SK-N-MC (cell line): Measurements from ENCODE around the gene MAGI3.
"Not testable (repeated sequence)": the region's sequence is repeated elsewhere in the genome, so short reads cannot be mapped to it uniquely, and the experiment has no call there.

Experiments used
- DNase-seq: peaks from one replicate; pipeline ENCODE4 v3.0.0-alpha.2; 2011; ENCODE audit warnings: low read depth, low spot score
- H3K27ac ChIP-seq: fragments of 200-600 bp; sonication (generic); 2 replicates; pipeline ENCODE4 v1.5.1; 2016; ENCODE audit warnings: mixed run types
- H3K36me3 ChIP-seq: fragments of 200-600 bp; sonication (generic); 2 replicates; pipeline ENCODE4 v1.6.1; 2017; ENCODE audit warnings: antibody characterized with exemption, low read length, mixed read lengths; ENCODE audit not compliant: insufficient read depth
- H3K4me3 ChIP-seq: fragments of 200-600 bp; sonication (generic); 2 replicates; pipeline ENCODE4 v1.5.1; 2016
- H3K9ac ChIP-seq: fragments of 200-600 bp; sonication (generic); 2 replicates; pipeline ENCODE4 v1.8.0; 2017; ENCODE audit warnings: mixed run types, mixed read lengths; ENCODE audit not compliant: insufficient read length
- H3K9me3 ChIP-seq: fragments of 200-600 bp; sonication (generic); 2 replicates; pipeline ENCODE4 v1.6.1; 2017; ENCODE audit warnings: low read depth, mild to moderate bottlenecking, antibody characterized with exemption, low read length, moderate library complexity, mixed read lengths
- EZH2 ChIP-seq: fragments of 200-600 bp; sonication (generic); IDR thresholded peaks from one replicate; pipeline ENCODE4 v1.6.1; 2017; ENCODE audit warnings: antibody characterized with exemption
- FOXP2 ChIP-seq: optimal IDR thresholded peaks from 2 replicates; pipeline ENCODE3; 2011; ENCODE audit warnings: mild to moderate bottlenecking, moderate library complexity; ENCODE audit not compliant: insufficient read depth; ENCODE audit errors: extremely low read length, control extremely low read depth
- POLR2AphosphoS5 ChIP-seq: IDR thresholded peaks from 2 replicates; pipeline ENCODE4 v1.6.1; 2012; ENCODE audit warnings: mild to moderate bottlenecking, low read depth, low read length, borderline replicate concordance

The MAGI3 gene

DNA sequence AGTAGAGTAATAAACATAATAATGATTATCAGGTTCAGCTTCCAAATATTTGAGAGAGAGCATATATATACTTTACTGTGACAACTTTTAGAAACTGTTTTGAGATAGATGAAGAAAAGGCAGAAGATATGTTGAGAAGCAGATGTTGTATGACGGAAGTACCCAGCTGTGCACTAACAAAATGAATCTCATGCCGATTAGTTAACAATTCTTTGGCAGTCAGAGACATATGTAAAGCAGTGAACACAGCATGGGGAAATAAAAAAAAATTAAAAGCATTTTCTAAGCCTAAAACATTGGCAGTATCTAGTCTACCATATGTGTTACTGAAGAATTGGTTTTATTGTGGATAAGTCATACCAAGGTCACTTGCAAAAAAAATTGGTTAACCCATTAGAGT lies 51.8 kb downstream of the MAGI3 start:
- TF ChIP-seq EZH2 (no peak), POLR2AphosphoS5 (peak; percentile 62; the same call in 1 of the 2 replicates), FOXP2 (peak; percentile 87)
- peak overlapping the region; percentile 70; the same call in 1 of the 2 replicates for H3K27ac ChIP-seq
- peak; percentile 89 for DNase-seq

DNA sequence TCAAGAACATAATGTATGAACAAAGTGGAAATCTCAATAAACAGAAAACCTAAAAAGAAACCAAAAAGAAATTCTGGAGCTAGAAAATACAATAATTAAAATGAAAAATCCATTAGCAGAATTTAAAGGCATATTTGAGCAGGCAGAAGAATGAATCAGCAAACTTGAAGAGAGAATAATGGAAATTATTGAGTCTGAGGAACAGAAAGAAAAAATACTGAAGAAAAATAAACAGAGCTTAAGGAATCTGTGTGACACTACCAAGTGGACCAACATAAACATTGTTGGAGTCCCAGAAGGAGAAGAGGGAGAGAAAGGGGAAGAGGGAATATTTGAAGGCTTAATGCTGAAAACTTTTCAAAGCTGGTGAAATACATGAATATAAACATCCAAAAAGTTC lies 54.5 kb downstream of the MAGI3 start:
- no peak for DNase-seq
- Histone ChIP-seq H3K27ac (no peak overlapping the region), H3K9ac (no peak overlapping the region), H3K4me3 (no peak overlapping the region), H3K9me3 (peaks cover 15% of the 10 kb centered on the region; the same call in 1 of the 2 replicates), H3K36me3 (no peaks in the 10 kb centered on the region; the same call in 1 of the 2 replicates)
- no peak for TF ChIP-seq FOXP2
- no peak for TF ChIP-seq POLR2AphosphoS5
- no peak for TF ChIP-seq EZH2

More for the DNA sequence above, 51.8 kb downstream of the MAGI3 start:
- Histone ChIP-seq H3K4me3 (peak overlapping the region; percentile 28), H3K9me3 (peaks cover 15% of the 10 kb centered on the region; the same call in 1 of the 2 replicates), H3K36me3 (no peaks in the 10 kb centered on the region; the same call in 1 of the 2 replicates), H3K9ac (no peak overlapping the region)

DNA sequence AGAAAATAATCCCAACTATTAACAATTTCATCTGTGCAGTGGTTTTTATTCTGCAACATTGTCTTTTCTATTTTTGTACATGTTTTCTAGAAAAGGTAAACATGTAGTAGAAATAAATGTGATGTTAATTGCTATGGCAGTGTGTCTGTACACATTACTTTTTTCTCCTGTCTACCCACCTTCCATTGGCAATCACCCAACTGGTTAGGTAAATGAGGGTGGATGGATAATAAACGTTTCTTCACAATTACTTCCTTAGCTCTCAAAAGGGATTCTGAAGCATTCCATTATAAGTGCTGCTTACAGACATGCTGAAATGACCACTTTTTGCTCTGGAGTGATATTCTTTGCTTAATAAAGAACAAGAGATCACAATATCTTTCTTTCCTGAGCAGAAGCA lies 61.4 kb downstream of the MAGI3 start:
- TF ChIP-seq EZH2, result no peak
- TF ChIP-seq POLR2AphosphoS5, result no peak
- no peak for TF ChIP-seq FOXP2
- Histone ChIP-seq H3K4me3 (no peak overlapping the region), H3K36me3 (no peaks in the 10 kb centered on the region), H3K27ac (no peak overlapping the region), H3K9me3 (no peaks in the 10 kb centered on the region), H3K9ac (no peak overlapping the region)
- DNase-seq, result no peak

DNA sequence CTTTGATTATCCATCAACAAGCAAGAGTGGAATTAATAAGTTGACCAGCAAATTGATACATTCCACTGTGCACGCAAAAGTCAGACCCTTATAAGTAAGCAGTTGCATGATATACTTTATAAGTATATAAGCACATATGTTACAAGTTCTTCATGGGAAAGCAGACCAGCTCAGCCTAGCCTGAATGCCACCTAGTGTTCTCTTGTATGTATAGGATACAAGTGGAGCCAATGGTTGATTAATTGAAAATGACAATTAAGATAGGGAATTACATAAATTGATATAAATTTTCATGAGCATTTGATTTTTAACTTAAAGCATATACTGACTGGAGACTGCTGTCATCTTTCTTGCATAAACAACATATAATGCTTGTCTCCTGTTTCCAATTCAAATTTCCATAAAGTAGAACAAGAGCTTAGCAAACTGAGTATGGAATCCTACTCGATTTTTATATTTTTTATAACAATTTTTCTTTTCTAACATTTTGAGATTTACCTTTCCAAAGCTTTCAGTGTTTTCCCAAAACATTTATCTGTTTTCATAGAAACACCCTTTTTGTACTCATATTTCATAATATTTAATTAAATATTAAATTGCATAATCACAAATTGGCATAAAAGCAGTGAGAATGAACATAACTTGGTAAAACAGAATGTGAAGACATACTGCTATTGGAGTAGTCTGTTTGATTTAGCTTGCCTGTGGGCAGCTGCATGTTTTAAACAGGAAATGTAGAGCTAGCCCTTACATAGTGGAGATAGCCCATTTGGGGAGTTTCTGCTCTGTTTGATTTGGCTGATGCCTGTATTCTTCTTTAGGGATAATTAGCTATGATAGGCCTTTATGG lies 62.8 kb downstream of the MAGI3 start:
- Histone ChIP-seq H3K9me3 (no peaks in the 10 kb centered on the region), H3K36me3 (no peaks in the 10 kb centered on the region), H3K9ac (no peak overlapping the region), H3K27ac (no peak overlapping the region), H3K4me3 (no peak overlapping the region)
- DNase-seq, result peak; percentile 50
- TF ChIP-seq FOXP2 (no peak), EZH2 (no peak), POLR2AphosphoS5 (no peak)

DNA sequence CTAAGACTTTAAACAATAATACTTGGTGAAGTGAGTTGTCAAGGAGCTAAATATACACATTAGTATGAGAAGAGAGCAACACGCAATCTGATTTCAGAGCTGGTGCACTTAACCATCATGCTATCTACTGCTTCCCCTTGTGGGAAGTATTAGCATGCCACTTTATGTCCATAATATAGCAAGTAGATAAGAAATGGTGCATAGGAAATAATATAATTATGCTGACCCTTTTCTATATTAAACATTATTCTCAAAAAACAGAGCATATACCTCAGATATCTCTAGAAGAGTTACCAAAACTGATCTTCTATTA lies 63.4 kb downstream of the MAGI3 start:
- H3K4me3 ChIP-seq, result no peak overlapping the region
- no peak for DNase-seq
- no peaks in the 10 kb centered on the region for H3K9me3 ChIP-seq
- no peaks in the 10 kb centered on the region for H3K36me3 ChIP-seq
- no peak for TF ChIP-seq EZH2
- TF ChIP-seq FOXP2, result no peak
- no peak for TF ChIP-seq POLR2AphosphoS5
- no peak overlapping the region for H3K9ac ChIP-seq
- H3K27ac ChIP-seq, result no peak overlapping the region

DNA sequence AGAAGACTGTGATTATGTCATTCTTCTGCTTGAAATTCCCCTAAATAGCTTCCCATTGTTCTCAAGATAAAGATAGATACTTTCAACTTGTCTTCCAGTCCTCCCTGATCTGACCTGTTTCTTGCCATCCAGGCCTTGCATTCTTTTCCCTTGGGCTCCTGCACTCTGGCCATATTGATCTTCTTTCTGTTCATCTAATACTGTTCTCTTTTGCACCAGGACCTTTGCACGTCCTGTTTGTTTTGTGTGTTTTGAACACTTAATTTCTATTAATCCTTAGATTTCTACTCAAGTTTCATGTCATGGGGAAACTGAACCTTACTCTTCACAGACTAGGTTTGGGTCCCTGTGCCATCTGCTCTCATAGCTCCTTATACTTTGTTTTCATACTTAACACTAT lies 65.1 kb downstream of the MAGI3 start:
- H3K9me3 ChIP-seq, result no peaks in the 10 kb centered on the region
- no peak for DNase-seq
- H3K27ac ChIP-seq, result no peak overlapping the region
- no peak overlapping the region for H3K9ac ChIP-seq
- no peak for TF ChIP-seq POLR2AphosphoS5
- TF ChIP-seq EZH2, result no peak
- no peak for TF ChIP-seq FOXP2
- no peaks in the 10 kb centered on the region for H3K36me3 ChIP-seq
- H3K4me3 ChIP-seq, result no peak overlapping the region

DNA sequence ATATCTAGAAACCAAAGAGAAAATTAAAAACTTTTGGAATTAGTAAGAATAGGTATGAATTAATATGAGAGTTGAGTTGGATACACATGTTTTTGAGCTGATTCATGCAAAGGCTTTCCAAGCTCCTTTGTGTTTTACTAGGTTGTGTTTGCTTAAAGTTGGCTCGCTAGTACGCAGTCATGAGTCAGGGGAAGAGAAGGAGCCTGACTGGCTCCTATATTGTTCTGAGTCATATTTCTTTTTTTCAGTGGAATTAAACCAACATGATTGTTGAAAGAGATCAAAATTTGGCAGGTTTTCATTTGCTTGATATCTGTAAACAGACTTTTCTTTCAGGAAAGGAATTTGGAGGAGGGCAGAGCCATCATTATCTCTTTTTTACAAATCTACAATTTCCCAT lies 66.7 kb downstream of the MAGI3 start:
- TF ChIP-seq EZH2, result no peak
- TF ChIP-seq FOXP2, result no peak
- no peak for TF ChIP-seq POLR2AphosphoS5
- H3K9me3 ChIP-seq, result no peaks in the 10 kb centered on the region
- no peak for DNase-seq
- no peak overlapping the region for H3K9ac ChIP-seq
- no peak overlapping the region for H3K4me3 ChIP-seq
- H3K36me3 ChIP-seq, result no peaks in the 10 kb centered on the region
- H3K27ac ChIP-seq, result no peak overlapping the region

DNA sequence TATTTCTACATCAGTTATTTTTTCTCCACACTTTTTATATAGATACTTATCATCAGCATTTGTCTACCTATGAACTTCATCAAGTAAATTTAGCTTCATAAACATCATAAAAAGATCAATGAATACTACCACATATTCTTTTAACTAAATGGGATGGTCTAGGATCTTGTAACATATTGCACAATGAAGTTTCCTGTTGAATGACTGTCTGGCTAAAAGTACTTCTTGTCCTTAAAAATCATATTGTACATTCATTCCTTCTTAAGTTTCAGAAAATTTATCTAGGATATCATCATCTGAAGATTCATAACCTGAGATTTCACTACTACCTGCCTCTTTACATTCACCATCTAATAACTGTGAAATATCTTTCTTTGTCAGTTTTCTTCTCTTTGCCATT lies 69.0 kb downstream of the MAGI3 start:
- Histone ChIP-seq H3K9me3 (no peaks in the 10 kb centered on the region), H3K36me3 (no peaks in the 10 kb centered on the region), H3K27ac (no peak overlapping the region), H3K4me3 (no peak overlapping the region), H3K9ac (no peak overlapping the region)
- no peak for TF ChIP-seq POLR2AphosphoS5
- no peak for TF ChIP-seq EZH2
- TF ChIP-seq FOXP2, result no peak
- no peak for DNase-seq

DNA sequence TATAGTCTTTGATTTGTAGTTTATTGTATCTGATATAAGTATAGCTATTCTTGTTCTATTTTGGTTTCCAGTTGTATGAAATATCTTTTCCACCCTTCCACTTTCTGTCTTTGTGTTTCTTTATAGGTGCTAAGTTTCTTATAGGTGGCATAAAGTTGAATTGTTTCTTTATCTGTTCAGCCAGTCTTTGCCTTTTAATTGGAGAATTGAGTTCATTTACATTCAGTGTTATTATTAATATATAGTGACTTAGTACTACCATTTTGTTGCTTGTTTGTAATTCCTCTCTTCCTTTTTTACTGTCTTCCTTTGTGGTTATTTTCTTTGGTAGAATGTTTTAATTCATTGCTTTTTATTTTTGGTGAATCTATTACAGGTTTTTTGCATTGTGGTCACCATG lies 77.7 kb downstream of the MAGI3 start:
- Histone ChIP-seq H3K9ac (no peak overlapping the region), H3K4me3 (no peak overlapping the region), H3K9me3 (no peaks in the 10 kb centered on the region), H3K27ac (no peak overlapping the region), H3K36me3 (no peaks in the 10 kb centered on the region)
- DNase-seq, result no peak
- TF ChIP-seq EZH2 (no peak), POLR2AphosphoS5 (no peak), FOXP2 (no peak)

DNA sequence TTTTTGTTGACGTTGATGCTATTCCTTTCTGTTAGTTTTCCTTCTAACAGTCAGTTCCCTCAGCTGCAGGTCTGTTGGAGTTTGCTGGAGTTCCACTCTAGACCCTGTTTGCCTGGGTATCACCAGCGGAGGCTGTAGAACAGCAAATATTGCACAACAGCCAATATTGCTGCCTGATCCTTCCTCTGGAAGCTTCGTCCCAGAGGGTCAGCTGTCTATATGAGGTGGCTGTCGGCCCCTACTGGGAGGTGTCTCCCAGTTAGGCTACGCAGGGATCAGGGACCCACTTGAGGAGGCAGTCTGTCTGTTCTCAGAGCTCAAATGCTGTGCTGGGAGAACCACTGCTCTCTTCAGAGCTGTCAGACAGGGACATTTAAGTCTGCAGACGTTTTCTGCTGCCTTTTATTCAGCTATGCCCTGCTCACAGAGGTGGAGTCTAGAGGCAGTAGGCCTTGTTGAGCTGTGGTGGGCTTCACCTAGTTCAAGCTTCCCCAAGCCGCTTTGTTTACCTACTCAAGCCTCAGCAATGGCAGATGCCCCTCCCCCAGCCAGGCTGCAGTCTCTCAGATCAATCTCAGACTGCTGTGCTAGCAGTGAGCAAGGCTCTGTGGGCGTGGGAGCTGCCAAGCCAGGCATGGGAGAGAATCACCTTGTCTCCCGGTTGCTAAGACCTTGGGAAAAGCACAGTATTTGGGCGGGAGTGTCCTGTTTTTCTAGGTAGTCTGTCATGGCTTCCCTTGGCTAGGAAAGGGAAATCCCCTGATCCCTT lies 88.3 kb downstream of the MAGI3 start:
- H3K9ac ChIP-seq, H3K27ac ChIP-seq, H3K4me3 ChIP-seq, DNase-seq, H3K9me3 ChIP-seq, H3K36me3 ChIP-seq: not testable (repeated sequence)
